H1 (cell line): ENCODE data around the gene SCAMP2. TPM values are rescaled to one million over a fixed set of nuclear protein-coding genes. Genes with fewer than 3 reads are reported as not detected.

Experiments used
- BRCA1 ChIP-seq: IDR thresholded peaks from 2 replicates; pipeline ENCODE4 v1.6.1; 2012; ENCODE audit warnings: low read depth, low read length, improper control_type of control experiment
- CBX8 ChIP-seq: fragments of 300-800, 300-1000 bp; sonication (generic); IDR thresholded peaks from 2 replicates; pipeline ENCODE4 v1.7.1; 2016; ENCODE audit warnings: low read depth, low read length, borderline replicate concordance
- CHD2 ChIP-seq: IDR thresholded peaks from 2 replicates; pipeline ENCODE4 v1.6.1; 2012; ENCODE audit warnings: low read length, improper control_type of control experiment
- CREB1 ChIP-seq: IDR thresholded peaks from 2 replicates; pipeline ENCODE4 v1.6.1; 2012; ENCODE audit warnings: inconsistent platforms
- EP300 ChIP-seq, 2 experiments: IDR thresholded peaks; 1 replicate in 1 of 2; 2 replicates in 1 of 2; pipeline ENCODE4 v1.6.1; 2011 to 2012; ENCODE audit warnings: low read depth in 2 of 2, low read length in 2 of 2, mild to moderate bottlenecking in 2 of 2, borderline replicate concordance in 1 of 2, inconsistent platforms in 1 of 2, moderate library complexity in 1 of 2
- GABPA ChIP-seq: IDR thresholded peaks from 2 replicates; pipeline ENCODE4 v1.6.1; 2011; ENCODE audit warnings: mild to moderate bottlenecking, low read length, moderate library complexity, borderline replicate concordance; ENCODE audit not compliant: insufficient read depth
- HDAC6 ChIP-seq: IDR thresholded peaks from one replicate; pipeline ENCODE4 v1.7.1; 2012; ENCODE audit warnings: low read depth, mild to moderate bottlenecking, inconsistent platforms, low read length, moderate library complexity
- KDM1A ChIP-seq: fragments of 200-600, 300-600 bp; sonication (generic); IDR thresholded peaks from 2 replicates; pipeline ENCODE4 v1.7.1; 2016; ENCODE audit warnings: mild to moderate bottlenecking, low read length, borderline replicate concordance
- KDM5A ChIP-seq: fragments of 200-600 bp; IDR thresholded peaks from 2 replicates; pipeline ENCODE4 v1.7.1; 2012; ENCODE audit warnings: mild to moderate bottlenecking, low read length, inconsistent platforms, mixed read lengths
- MAFK ChIP-seq: IDR thresholded peaks from 2 replicates; pipeline ENCODE4 v1.6.1; 2012; ENCODE audit warnings: low read depth, mild to moderate bottlenecking, improper control_type of control experiment, low read length
- RAD21 ChIP-seq, 2 experiments: IDR thresholded peaks in 1 of 2; conservative IDR thresholded peaks in 1 of 2; 2 replicates each; pipeline ENCODE4 v1.6.1; 2011; ENCODE audit warnings: low read depth in 2 of 2, low read length in 2 of 2, improper control_type of control experiment in 1 of 2, inconsistent platforms in 1 of 2, mild to moderate bottlenecking in 1 of 2, moderate library complexity in 1 of 2
- RBBP5 ChIP-seq: IDR thresholded peaks from 2 replicates; pipeline ENCODE4 v1.7.1; 2012; ENCODE audit warnings: low read depth, mild to moderate bottlenecking, inconsistent platforms, low read length, moderate library complexity, borderline replicate concordance
- SAP30 ChIP-seq: fragments of 300-600 bp; sonication (generic); IDR thresholded peaks from 2 replicates; pipeline ENCODE4 v1.7.1; 2012; ENCODE audit warnings: low read length, moderate library complexity, mild to moderate bottlenecking, inconsistent platforms; ENCODE audit not compliant: insufficient read depth, insufficient replicate concordance
- SP1 ChIP-seq: IDR thresholded peaks from 2 replicates; pipeline ENCODE4 v1.6.1; 2011; ENCODE audit warnings: low read depth, low read length
- SP2 ChIP-seq: IDR thresholded peaks from 2 replicates; pipeline ENCODE4 v1.6.1; 2012; ENCODE audit warnings: mild to moderate bottlenecking, low read length, inconsistent platforms
- SUZ12 ChIP-seq: fragments of 200-600 bp; sonication (generic); IDR thresholded peaks from 2 replicates; pipeline ENCODE4 v1.6.1; 2012; ENCODE audit warnings: mild to moderate bottlenecking, inconsistent platforms, low read length, moderate library complexity, mixed read lengths
- polyA plus RNA-seq, 7 experiments: library from polyadenylated mRNA; depleted of rRNA in 3 of 7; stranded (reverse) in 5 of 7; unstranded in 2 of 7; fragments of >200 nt in 5 of 7; fragments of 200-250 nt in 2 of 7; gene quantifications; 1 replicate in 5 of 7; 2 replicates in 1 of 7; 4 replicates in 1 of 7; pipeline versions ENCODE4 v1.2.1 to v1.2.3, GENCODE V29; 2011 to 2013; ENCODE audit warnings: missing spikeins in 2 of 7, mixed read lengths in 2 of 7
- total RNA-seq: library from RNA; stranded (reverse); fragmentation: NEBNext Ultra II Directional; extraction: Animal tissue kit (Norgen Biotek cat#: 25700); gene quantifications from 2 replicates; pipeline ENCODE4 v1.2.1, GENCODE V29; 2021
- TF ChIP-seq, protein P1 (sequence below): IDR thresholded peaks from 2 replicates; pipeline ENCODE4 v1.6.1; 2012; ENCODE audit warnings: low read length, inconsistent platforms
- TF ChIP-seq, protein P2 (sequence below): IDR thresholded peaks from 2 replicates; pipeline ENCODE4 v1.6.1; 2011; ENCODE audit warnings: low read depth, mild to moderate bottlenecking, low read length; ENCODE audit not compliant: insufficient read depth
- TF ChIP-seq, protein P3 (sequence below), 3 experiments: IDR thresholded peaks; 1 replicate in 2 of 3; 2 replicates in 1 of 3; pipeline versions ENCODE4 v1.5.1 to v1.6.1; 2011; ENCODE audit warnings: low read length in 3 of 3, mild to moderate bottlenecking in 3 of 3, inconsistent platforms in 2 of 3, low read depth in 1 of 3, moderate library complexity in 1 of 3; ENCODE audit not compliant: insufficient read depth in 1 of 3; ENCODE audit errors: control extremely low read depth in 1 of 3

The SCAMP2 gene
- total and polyA plus RNA-seq, 2 of the 8 experiments (the other 6 are each of a cell fraction or from before 2014, with no cell fraction given): 41.7 to 131 TPM

DNA sequence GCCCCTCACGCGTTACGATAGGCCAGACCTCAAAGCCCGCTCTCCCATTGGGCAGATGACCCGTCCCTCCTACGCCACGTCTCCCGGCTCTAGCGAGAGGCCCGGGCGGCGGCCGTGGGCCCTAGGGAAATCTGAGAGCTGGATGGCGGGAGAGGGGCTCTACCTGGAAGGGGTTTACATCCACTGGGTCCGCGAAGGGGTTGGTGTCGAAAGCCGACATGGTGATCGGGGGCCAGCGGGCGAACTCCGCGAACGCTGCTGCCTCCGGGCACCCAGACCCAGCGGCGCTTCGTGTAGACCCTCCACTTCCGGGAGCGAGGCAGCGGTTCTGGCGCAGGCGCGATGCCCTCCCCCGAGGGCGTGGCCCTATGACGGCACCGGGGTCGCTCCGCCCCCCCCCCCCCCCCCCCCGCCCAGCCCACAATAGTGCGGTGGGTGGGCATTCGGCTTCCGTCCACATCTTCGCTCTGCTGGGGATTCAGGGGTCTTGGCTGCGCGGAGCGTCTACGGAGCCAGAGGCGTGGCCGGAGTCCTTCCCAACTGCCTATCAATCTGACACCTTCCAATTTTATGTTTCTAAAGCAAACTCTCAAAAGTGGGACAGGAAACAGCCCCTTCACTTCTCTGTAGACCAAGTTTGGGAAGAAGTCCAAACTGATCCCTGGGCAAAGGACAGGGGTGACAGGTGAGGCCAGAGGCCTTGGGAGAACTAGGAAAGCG is at the start of gene SCAMP2 (continued):
- peak; percentile 64; the same call in 1 of the 2 replicates for TF ChIP-seq RBBP5
- no peak for TF ChIP-seq GABPA
- no peak for TF ChIP-seq BRCA1
- TF ChIP-seq HDAC6: no peak
- TF ChIP-seq, protein P1, sequence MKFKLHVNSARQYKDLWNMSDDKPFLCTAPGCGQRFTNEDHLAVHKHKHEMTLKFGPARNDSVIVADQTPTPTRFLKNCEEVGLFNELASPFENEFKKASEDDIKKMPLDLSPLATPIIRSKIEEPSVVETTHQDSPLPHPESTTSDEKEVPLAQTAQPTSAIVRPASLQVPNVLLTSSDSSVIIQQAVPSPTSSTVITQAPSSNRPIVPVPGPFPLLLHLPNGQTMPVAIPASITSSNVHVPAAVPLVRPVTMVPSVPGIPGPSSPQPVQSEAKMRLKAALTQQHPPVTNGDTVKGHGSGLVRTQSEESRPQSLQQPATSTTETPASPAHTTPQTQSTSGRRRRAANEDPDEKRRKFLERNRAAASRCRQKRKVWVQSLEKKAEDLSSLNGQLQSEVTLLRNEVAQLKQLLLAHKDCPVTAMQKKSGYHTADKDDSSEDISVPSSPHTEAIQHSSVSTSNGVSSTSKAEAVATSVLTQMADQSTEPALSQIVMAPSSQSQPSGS: 0 out of 2 replicates have a peak, but pooled peaks have one; percentile 29
- no peak for TF ChIP-seq KDM5A
- no peak for TF ChIP-seq EP300 (IDR thresholded peaks at IDR 0.05; ENCODE audit: borderline replicate concordance in 1 of 2, low read depth in 2 of 2, low read length in 2 of 2)
- TF ChIP-seq, protein P2, sequence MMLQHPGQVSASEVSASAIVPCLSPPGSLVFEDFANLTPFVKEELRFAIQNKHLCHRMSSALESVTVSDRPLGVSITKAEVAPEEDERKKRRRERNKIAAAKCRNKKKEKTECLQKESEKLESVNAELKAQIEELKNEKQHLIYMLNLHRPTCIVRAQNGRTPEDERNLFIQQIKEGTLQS: no peak
- TF ChIP-seq, protein P3, sequence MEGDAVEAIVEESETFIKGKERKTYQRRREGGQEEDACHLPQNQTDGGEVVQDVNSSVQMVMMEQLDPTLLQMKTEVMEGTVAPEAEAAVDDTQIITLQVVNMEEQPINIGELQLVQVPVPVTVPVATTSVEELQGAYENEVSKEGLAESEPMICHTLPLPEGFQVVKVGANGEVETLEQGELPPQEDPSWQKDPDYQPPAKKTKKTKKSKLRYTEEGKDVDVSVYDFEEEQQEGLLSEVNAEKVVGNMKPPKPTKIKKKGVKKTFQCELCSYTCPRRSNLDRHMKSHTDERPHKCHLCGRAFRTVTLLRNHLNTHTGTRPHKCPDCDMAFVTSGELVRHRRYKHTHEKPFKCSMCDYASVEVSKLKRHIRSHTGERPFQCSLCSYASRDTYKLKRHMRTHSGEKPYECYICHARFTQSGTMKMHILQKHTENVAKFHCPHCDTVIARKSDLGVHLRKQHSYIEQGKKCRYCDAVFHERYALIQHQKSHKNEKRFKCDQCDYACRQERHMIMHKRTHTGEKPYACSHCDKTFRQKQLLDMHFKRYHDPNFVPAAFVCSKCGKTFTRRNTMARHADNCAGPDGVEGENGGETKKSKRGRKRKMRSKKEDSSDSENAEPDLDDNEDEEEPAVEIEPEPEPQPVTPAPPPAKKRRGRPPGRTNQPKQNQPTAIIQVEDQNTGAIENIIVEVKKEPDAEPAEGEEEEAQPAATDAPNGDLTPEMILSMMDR (IDR thresholded peaks at IDR 0.05; ENCODE audit: control extremely low read depth in 1 of 3, insufficient read depth in 1 of 3, low read depth in 1 of 3, low read length in 3 of 3): no peak
- peak; percentile 95 for TF ChIP-seq SP1
- no peak for TF ChIP-seq SUZ12
- TF ChIP-seq MAFK: no peak
- TF ChIP-seq CHD2: peak; percentile 78
- TF ChIP-seq SP2: peak; percentile 69
- TF ChIP-seq RAD21 (IDR thresholded peaks at IDR 0.05 in 1 of 2, conservative IDR thresholded peaks at IDR 0.05 in 1 of 2; ENCODE audit: low read depth in 2 of 2, low read length in 2 of 2): no peak
- TF ChIP-seq SAP30: no peak
- TF ChIP-seq KDM1A: no peak
- no peak for TF ChIP-seq CBX8
- TF ChIP-seq CREB1: peak; percentile 70
